HG02884 (cell line): ENCODE results near the gene ENAM.

ENCODE experiments used
- ATAC-seq: cut with Tn5 transposase; IDR thresholded peaks from one replicate; pipeline ENCODE4 v1.9.1; 2021; ENCODE audit warnings: mild to moderate bottlenecking, moderate library complexity; ENCODE audit not compliant: unreplicated experiment

The ENAM gene, protein sequence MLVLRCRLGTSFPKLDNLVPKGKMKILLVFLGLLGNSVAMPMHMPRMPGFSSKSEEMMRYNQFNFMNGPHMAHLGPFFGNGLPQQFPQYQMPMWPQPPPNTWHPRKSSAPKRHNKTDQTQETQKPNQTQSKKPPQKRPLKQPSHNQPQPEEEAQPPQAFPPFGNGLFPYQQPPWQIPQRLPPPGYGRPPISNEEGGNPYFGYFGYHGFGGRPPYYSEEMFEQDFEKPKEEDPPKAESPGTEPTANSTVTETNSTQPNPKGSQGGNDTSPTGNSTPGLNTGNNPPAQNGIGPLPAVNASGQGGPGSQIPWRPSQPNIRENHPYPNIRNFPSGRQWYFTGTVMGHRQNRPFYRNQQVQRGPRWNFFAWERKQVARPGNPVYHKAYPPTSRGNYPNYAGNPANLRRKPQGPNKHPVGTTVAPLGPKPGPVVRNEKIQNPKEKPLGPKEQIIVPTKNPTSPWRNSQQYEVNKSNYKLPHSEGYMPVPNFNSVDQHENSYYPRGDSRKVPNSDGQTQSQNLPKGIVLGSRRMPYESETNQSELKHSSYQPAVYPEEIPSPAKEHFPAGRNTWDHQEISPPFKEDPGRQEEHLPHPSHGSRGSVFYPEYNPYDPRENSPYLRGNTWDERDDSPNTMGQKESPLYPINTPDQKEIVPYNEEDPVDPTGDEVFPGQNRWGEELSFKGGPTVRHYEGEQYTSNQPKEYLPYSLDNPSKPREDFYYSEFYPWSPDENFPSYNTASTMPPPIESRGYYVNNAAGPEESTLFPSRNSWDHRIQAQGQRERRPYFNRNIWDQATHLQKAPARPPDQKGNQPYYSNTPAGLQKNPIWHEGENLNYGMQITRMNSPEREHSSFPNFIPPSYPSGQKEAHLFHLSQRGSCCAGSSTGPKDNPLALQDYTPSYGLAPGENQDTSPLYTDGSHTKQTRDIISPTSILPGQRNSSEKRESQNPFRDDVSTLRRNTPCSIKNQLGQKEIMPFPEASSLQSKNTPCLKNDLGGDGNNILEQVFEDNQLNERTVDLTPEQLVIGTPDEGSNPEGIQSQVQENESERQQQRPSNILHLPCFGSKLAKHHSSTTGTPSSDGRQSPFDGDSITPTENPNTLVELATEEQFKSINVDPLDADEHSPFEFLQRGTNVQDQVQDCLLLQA

DNA sequence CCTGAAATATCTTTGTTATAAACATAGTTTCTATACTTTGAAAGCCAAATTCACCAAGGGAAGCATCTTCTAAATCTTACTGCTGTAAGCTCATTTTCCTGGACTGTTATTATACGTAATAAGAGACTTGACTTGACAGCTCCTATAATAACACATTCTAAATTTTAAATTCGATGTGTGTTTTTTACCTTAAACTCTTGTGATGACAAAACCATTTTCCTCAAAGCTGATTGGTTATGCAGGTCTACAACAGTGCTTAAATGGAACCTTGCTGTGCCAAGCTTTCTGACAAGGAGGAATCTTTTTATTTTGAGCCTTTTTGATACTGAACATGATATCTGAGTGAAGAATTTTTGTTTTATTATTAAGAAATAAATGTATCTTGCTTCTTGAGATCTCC, at the start of gene ENAM:
Gene ENAM (plus strand): TSS at position 301 of the 400 bp plus-strand sequence. CDS start 757 bp downstream, outside the sequence.
- no peak for ATAC-seq

DNA sequence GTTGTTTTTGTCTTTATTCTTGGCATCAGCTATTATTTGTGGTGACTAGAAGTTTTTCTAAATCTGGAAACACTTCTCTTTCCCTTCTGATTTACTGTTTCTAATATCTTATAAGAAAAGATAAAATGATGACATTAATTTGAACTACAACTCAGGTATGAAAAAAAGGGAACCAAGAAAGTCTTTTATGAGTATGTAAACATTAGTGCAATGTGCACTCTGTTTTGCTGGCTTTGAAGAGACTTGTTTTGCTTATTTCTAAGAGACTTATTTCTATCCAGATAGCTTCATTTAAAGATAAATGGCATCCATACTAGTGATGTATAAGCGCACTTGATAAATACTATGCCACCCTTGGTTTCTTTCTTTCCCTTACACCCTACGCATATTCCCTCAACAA, 46.6 kb upstream of the ENAM start:
- no peak for ATAC-seq

DNA sequence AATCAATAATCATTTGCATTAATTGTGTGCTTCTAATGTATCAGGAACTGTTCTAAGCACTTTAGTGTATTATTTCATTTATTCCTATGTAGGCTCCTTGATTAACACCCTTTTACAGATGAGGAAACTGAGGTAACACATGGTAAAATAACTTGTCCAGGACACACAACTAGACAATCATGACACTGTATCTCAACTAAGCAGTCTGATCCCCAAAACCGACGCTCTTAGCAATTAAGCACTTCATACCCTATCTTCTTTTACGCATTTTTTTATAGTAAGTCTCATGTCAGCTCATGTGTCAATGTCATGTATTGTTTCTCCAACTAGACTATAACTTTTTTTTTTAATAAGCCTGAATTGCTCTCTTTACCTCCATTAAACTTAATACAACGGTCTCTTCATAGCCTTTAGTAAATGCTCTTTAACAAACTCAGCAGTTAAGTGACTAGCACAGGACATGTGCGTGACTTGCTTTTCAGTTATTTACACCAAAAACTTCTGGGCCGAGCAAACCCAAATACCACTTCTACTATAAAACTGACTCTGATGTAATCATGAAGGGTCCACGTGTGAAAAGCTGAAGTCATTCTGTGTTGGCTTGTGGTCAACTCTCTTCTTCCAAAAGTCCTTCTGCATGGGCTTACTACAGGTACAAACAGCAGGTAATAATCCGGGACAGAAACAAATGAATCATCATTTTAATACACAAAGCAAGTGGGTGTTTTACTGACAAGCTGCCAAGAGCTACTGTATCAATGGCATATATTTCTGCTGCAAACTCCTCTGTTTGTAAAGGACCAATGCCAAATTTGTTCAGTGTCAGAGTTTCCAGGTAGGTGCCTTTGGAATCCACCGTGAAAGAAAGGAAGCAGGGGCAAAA, 44.4 kb upstream of the ENAM start:
- ATAC-seq = no peak

DNA sequence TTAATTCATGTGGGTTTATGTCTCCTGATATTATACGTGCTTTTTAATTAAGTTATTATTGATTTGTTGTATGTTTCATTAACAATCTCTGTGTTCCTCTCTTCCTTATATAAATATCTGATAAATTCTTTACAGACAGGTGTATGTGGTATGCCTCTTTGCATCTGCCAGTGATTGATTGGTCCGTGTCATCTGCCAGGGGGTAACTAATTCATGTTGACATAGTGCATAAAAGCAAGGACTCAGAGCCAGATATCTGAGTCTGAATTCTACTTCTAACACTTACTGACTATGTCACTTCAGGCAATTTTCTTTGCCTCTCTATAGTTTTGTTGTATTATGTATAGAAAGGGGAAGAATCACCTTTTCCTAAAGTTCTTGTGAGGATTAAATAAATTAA, 41.7 kb upstream of the ENAM start:
- no peak for ATAC-seq

DNA sequence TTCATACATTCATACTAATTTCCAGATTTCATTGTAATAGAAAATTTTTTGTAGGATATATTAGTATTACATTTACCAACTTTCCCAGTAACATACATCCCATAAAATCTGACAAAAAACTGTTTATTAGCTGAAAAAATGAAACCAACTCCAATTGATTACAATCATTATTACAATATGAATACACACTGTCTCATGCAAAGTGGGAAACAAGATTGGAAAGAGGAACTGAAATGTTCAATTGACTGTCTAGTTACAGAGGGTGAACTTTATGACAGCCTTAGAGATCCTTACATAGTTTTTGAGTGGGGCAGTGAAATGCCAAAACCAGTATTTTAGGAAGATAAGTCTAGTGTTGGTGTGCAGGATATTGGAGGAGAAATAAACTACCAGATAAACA, 38.8 kb upstream of the ENAM start:
- ATAC-seq = peak; percentile 100

DNA sequence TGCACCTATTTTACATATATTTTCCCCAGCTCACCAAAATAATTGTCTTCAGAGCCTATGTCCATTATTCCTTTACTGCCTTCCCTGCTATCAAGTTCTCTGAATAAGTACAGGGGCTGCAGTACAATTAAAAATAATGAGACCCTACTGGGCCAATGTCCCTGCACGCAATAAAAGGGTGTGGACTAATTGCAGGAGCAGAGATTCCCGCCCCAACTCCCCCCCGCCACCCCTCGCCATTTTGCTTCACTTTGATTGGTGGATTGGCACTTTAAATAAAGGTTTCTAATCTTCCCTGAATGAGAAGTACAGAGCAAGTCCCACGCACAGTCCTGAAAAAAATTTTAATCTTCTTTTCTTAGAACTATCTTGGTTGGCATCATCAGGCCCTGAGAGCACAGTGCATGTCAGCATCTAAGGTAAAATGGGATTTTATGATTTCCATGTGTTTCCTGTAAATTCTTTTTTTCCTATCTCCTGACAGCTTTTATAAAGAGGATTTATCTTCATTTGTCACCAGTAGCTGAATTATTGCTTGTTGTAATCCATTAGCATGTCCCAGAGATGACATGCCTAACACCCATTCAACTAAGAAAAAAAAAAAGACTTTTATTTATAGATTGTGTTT, 36.5 kb upstream of the ENAM start, which contains the start of gene AMBN:
Gene AMBN (plus strand): TSS at position 302 of the 628 bp plus-strand sequence. CDS start 103 bp downstream, at position 405.
- ATAC-seq = no peak

DNA sequence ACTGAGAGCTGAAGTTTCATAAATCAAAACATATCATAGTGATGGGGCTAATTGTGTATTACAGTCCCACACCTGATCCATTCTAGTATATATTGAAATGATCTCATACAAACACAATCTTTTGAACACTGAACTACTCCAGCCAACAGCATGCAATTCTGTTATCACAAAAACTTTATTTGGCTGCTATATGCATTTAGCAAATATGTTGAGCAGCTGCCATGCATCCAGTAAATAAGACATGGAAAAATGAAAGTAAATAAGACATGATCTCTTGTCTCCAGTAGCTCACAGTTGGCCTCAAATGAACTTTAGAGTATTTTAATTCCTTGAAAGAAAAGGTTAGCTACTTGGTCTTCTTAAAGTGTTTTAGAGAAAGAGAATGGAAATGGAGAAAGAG, 34.3 kb upstream of the ENAM start:
- no peak for ATAC-seq

DNA sequence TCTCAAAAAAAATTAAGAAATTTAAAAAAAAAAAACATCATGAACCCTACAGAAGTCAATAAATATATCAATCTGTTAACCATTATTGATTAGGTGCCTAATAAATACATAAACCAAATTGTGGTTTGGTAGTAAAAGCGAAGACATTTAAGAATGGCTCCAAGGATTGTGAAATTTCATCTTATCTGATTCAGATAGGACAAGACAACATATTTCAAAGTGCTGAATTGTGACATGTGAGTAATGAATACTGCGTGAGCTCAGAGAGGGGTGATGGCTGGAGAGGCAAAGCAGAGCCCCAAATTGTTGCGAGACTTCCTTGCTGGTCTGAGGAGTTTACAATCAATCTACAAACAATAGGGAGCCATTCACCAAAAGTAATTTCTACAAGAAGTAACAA, 28.2 kb upstream of the ENAM start:
- no peak for ATAC-seq

DNA sequence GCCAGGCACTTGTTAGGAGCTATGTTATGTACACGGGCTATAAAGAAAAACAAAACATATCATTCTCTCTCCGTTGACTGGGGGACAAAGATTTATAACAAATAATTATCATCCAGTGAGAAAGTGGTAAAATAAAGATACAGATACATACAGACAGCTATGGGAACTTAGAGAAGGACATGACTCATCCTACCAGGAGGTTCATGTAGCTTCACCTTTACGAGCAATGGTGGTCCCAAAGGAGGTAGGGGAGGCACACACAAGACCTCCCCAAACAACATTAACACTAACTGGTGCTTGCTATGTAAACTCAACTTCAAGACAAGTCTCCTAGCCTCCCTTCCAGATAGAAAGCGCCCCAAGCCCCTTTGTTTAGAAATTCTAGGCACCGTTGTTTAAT, 27.6 kb upstream of the ENAM start:
- ATAC-seq = no peak

DNA sequence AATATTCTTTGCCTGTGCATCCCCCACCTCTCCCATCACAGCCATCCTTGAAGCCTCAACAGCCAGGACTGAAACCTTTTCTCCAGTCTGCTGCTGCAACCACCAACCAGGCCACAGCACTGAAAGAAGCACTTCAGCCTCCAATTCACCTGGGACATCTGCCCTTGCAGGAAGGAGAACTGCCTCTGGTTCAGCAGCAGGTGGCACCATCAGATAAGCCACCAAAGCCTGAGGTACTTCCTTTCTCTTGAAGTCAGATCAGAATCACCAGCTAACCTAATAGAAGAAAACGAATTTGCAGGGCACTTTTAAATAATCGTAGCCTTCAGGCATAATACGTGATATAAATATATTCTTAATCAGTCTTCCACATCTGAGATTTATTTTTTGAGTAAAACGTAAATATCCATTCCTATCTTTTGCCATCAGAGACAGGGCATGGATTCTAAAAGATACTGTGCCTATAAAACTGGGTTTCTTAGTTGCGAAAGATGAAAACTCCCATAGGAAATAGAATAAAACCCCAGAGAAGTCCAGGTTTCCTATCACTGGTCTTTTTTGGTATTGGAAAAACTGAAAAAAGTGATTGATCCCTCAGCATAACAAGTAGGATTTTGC, 27.0 kb upstream of the ENAM start:
- peak; percentile 98 for ATAC-seq

DNA sequence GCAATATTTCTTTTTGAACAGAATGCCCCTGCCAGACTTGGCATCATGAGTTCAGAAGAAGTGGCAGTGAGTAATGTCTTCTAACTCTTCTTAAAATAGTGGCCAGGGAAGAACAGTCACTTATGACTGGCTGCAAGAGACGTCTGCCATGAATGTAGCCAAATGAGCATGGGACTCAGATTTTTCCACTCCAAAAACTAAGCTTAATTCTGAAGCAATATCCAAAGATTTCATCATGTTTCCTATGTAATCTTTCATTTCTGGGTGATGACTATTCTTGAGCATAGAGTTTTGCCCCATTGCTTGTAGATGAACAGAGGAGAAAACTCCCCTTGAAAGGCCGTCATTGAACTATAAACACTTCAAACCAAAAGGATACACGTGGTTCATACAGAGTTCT, 24.7 kb upstream of the ENAM start:
- no peak for ATAC-seq

DNA sequence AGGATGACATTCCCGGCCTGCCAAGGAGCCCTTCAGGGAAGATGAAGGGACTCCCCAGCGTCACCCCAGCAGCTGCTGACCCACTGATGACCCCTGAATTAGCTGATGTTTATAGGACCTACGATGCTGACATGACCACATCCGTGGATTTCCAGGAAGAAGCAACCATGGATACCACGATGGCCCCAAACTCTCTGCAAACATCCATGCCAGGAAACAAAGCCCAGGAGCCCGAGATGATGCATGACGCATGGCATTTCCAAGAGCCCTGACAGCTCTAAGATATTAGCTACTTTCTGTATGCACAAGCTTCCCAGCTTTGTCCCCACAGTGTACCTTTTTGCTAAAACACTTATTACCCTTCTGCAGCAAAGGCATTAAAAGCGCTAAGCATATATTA, 22.1 kb upstream of the ENAM start:
- ATAC-seq = no peak

DNA sequence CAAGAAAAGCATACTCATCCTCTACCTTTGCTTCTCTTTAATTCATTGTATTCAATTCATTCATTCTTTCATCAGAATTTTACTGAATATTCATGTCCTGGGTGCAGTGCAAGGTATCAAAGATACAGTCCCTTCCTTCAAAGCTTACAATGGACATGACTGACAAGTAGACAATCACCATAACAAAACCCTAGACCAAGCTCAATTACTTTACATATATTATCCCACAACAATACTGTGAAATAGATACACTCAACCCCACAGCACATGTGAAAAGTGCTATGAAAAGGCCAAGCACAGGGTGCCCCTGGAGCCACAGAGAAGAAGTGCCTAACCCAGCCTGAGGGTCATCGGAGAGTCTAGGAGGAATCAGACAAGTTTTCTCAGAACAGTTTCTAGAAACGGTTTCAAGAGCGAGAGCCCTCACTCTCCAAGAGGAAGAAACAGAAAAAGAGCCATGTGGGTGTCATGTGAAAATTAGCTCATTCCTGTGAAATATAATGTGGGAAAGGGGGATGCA, 21.1 kb upstream of the ENAM start:
- ATAC-seq = no peak

DNA sequence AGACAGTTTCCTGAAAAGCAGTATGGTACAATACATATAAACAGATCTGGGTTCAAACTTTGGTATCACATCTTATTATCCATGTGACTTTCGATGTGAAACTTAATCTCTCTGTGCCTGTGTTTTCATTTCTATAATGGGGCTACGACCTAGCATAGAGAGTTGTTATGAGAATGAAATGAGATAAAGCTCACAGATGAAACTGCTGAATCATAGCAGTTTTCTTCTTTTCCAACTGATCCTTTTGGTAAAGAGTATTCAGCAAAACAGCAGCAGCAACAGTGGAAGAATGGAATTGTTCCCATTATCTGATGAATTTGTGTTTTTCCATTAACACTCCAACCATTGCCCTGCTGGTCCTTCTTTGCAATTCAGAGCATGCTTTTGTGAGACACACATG, 20.2 kb upstream of the ENAM start:
- no peak for ATAC-seq

DNA sequence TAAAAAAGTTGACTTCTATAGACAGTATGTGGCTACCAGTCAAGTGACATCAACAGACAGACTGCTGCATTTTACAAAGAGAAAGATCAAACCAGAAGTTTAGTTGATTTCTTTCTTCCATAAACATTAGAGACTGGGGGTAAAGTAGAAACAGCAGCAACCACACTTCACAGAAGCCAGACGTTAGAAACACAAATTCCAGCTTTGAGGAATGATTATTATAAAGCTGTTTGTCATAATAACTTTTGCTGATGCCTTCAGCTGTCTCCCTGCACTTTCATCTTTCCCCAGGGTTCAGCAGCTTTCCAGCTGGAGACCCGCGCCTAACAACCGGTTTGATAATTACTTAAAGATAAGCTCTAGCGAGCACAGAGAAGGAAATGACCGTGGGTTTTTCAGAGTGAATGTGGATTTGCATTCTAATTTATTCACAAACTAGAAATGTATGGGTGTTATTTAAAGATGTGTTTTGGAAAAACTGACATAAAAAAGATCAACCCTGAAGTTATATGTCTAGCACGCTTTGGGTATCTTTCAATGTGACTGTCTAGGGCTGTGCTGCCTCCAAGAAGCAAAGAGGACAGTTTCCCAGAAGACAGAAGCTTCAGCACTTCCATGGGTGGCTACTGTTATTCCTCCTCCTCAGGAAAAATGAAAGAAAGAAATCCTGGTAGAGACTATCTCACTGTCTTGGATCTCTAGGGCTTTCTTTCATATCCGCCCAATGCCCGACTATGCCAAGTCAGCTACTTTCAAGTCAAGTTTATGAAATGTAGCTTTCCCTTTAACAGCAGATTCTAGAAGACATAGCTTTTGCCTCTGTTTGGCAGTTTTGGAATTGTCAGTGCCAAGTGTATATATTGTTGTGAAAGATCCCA, 15.0 kb upstream of the ENAM start:
- ATAC-seq = peak; percentile 38

DNA sequence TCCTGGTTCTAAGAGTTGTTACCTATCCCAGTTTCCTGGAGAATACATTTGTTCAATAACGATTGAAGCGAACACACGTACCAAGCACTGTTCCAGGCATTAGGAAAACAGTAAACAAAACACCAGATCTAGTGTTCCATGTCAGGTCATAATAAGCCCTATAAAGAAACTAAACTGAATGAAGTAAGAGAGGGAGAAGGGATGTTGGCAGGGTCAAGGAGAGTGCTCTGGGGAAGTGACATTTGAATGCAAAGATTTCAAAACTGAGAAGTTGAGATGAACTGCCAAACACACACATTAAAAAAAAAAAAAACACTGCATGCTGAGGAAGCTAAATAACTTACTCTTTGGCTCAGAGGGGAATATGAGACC, 14.4 kb upstream of the ENAM start:
- ATAC-seq = no peak

DNA sequence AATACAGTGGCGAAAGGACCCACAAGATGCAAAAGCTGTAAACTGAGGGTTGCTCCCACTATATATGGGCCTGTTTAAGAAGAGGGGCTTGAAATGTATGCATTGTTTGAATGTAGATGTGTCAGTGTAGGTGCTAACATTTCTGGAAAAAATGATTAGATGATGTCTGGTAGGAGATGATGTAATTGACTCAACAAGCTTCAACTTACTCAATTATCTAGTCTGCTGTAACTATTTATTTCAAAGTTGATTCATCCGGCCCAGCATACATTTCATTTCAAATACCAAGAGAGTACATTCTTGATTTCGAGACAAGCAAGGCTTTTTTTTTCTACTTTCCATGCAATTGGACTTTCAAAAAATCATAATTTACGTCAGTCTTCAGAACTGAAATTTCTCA, 9.3 kb upstream of the ENAM start:
- no peak for ATAC-seq

DNA sequence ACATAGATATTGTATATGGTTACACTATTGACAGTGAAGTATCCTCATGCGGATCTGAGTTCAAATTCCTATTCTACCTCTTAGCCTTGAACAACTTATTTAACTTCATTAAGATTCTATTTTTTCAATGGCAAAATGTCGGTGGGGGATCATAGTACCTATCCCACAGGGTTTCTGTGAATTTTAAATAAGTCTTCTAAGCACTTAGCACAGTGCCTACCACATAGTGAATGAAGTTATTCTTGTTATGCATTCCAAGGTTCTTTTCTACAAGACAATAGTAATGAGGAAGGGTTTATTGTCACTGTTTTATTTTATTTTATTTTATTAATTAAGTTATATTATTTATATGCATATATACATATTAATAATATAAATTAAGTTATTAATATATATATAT, 8.8 kb upstream of the ENAM start:
- ATAC-seq = no peak
